Endothelial cell of umbilical vein (primary cell): ENCODE results near the gene BEAN1. TPM values are rescaled to one million over a fixed set of nuclear protein-coding genes. Genes with fewer than 3 reads are reported as not detected.

Experiments
- BruUV-seq: library from RNA; stranded (reverse); fragments of 400-500 nt; replicated peaks from 2 replicates; lab custom pipeline; 2021; lab: Mats Ljungman, UMichigan
- CTCF ChIA-PET: fragments of 300-600, 350-600 bp; sonication (Branson Sonifier 250); formaldehyde crosslinking; loops from one replicate; lab custom pipeline; 2021; ENCODE audit warnings: antibody characterized with exemption, inconsistent platforms; lab: Charles Lee
- POLR2A ChIA-PET: fragments of 300-600, 350-600 bp; sonication (Branson Sonifier 250); formaldehyde crosslinking; loops from one replicate; lab custom pipeline; 2021; ENCODE audit warnings: antibody characterized with exemption, inconsistent platforms; lab: Charles Lee
- DNase-seq: peaks from one replicate; pipeline ENCODE4 v3.0.0-alpha.2; 2011; ENCODE audit warnings: low read depth, low spot score
- FAIRE-seq: peaks from 2 replicates; lab custom pipeline; 2011; peaks lifted over from hg19 to GRCh38; lab: Jason Lieb, UNC
- H2AFZ ChIP-seq: 2 replicates; pipeline ENCODE4 v1.6.0; 2012; ENCODE audit warnings: low read depth, low read length, control low read depth, inconsistent platforms
- H3K27ac ChIP-seq: 2 replicates; pipeline ENCODE4 v1.5.1; 2011; ENCODE audit warnings: low read depth, mild to moderate bottlenecking, control low read depth, low read length, moderate library complexity; ENCODE audit not compliant: insufficient read depth
- H3K27me3 ChIP-seq, 2 experiments: 2 replicates each; pipeline versions ENCODE4 v1.6.0 to v1.6.1; 2011; ENCODE audit warnings: low read length in 2 of 2, mixed read lengths in 1 of 2; ENCODE audit not compliant: control insufficient read depth in 2 of 2, insufficient read depth in 2 of 2
- H3K36me3 ChIP-seq, 2 experiments: 2 replicates in 1 of 2; 3 replicates in 1 of 2; pipeline ENCODE4 v1.5.1; 2011; ENCODE audit warnings: low read length in 2 of 2, mild to moderate bottlenecking in 1 of 2, moderate library complexity in 1 of 2; ENCODE audit not compliant: control insufficient read depth in 2 of 2, insufficient read depth in 2 of 2; ENCODE audit errors: extremely low read depth in 1 of 2
- H3K4me1 ChIP-seq: 3 replicates; pipeline ENCODE4 v1.5.1; 2011; ENCODE audit warnings: mild to moderate bottlenecking, low read length; ENCODE audit not compliant: control insufficient read depth, insufficient read depth; ENCODE audit errors: extremely low read depth
- H3K4me2 ChIP-seq: 2 replicates; pipeline ENCODE4 v1.6.1; 2011; ENCODE audit warnings: low read length, control low read depth, mixed read lengths; ENCODE audit not compliant: insufficient read depth
- H3K4me3 ChIP-seq, 3 experiments: fragments of 200-600 bp in 1 of 3; sonication (generic), shearing (Covaris generic) in 1 of 3; replicated peaks in 1 of 3; 2 replicates each; pipeline ENCODE4 v1.5.1; 2011 to 2016; ENCODE audit warnings: control low read depth in 3 of 3, low read length in 3 of 3, mild to moderate bottlenecking in 2 of 3, inconsistent platforms in 1 of 3, low read depth in 1 of 3, moderate library complexity in 1 of 3; ENCODE audit not compliant: insufficient read depth in 1 of 3
- H3K79me2 ChIP-seq: 2 replicates; pipeline ENCODE4 v1.6.0; 2012; ENCODE audit warnings: low read length, inconsistent platforms; ENCODE audit not compliant: control insufficient read depth, insufficient read depth
- H3K9ac ChIP-seq: replicated peaks from 2 replicates; pipeline ENCODE3; 2011; ENCODE audit warnings: low read length, control low read depth; ENCODE audit not compliant: insufficient read depth; ENCODE audit errors: extremely low read depth
- H3K9me1 ChIP-seq: replicated peaks from 3 replicates; pipeline ENCODE4 v1.6.0; 2011; ENCODE audit warnings: mild to moderate bottlenecking, low read length; ENCODE audit not compliant: control insufficient read depth, insufficient read depth; ENCODE audit errors: extremely low read depth
- H3K9me3 ChIP-seq: replicated peaks from 2 replicates; pipeline ENCODE4 v1.5.1; 2012; ENCODE audit warnings: low read length, inconsistent platforms; ENCODE audit not compliant: control insufficient read depth, insufficient read depth
- H4K20me1 ChIP-seq: replicated peaks from 2 replicates; pipeline ENCODE3; 2011; ENCODE audit warnings: mild to moderate bottlenecking, low read length; ENCODE audit not compliant: control insufficient read depth, insufficient read depth; ENCODE audit errors: extremely low read depth
- EZH2 ChIP-seq: IDR thresholded peaks from 2 replicates; pipeline ENCODE4 v1.6.1; 2012; ENCODE audit warnings: borderline replicate concordance, low read depth, mild to moderate bottlenecking, moderate library complexity, low read length, inconsistent platforms; ENCODE audit not compliant: severe bottlenecking
- GATA2 ChIP-seq: IDR thresholded peaks from 2 replicates; pipeline ENCODE4 v1.7.0; 2011; ENCODE audit warnings: low read depth, mild to moderate bottlenecking, moderate library complexity, mixed read lengths, low read length; ENCODE audit not compliant: insufficient read length, insufficient read depth
- JUN ChIP-seq: IDR thresholded peaks from 2 replicates; pipeline ENCODE4 v1.6.1; 2011; ENCODE audit warnings: borderline replicate concordance, low read depth; ENCODE audit not compliant: insufficient read length, insufficient read depth
- POLR2A ChIP-seq: IDR thresholded peaks from 2 replicates; pipeline ENCODE4 v1.6.1; 2012; ENCODE audit warnings: low read depth, mild to moderate bottlenecking, control low read depth, low read length
- POLR2AphosphoS5 ChIP-seq: IDR thresholded peaks from 2 replicates; pipeline ENCODE4 v1.6.1; 2012; ENCODE audit warnings: low read depth, mild to moderate bottlenecking, control low read depth, low read length, moderate library complexity; ENCODE audit not compliant: insufficient read depth
- dilution Hi-C: fragments of 300-500 bp; cut with MboI; formaldehyde crosslinking; loops from one replicate; pipeline ENCODE4 v1.15.0; 2019; ENCODE audit warnings: low sequenced_read_pairs; ENCODE audit not compliant: extremely low pct_ligation_motif_present
- intact Hi-C: fragments of 100-400 bp; cut with micrococcal nuclease; formaldehyde crosslinking; loops from one replicate; pipeline ENCODE4 v1.10.0; 2022
- polyA plus RNA-seq, 4 experiments: library from polyadenylated mRNA; depleted of rRNA in 3 of 4; stranded (reverse) in 3 of 4; unstranded in 1 of 4; fragments of >200 nt; gene quantifications; 2 replicates each; pipeline versions ENCODE4 v1.2.1 to v1.2.3, GENCODE V29; 2011 to 2012; ENCODE audit warnings: missing spikeins in 1 of 4
- total RNA-seq: library from RNA; stranded (reverse); gene quantifications from 2 replicates; pipeline ENCODE4 v1.2.3, GENCODE V29; 2021
- TF ChIP-seq, protein P1 (sequence below): IDR thresholded peaks from 2 replicates; pipeline ENCODE4 v1.6.1; 2011; ENCODE audit not compliant: insufficient read depth, insufficient read length

Gene BEAN1
- total and polyA plus RNA-seq, 2 donors (not counting 3 experiments of a cell fraction or from before 2014, with no cell fraction given) = not detected

DNA sequence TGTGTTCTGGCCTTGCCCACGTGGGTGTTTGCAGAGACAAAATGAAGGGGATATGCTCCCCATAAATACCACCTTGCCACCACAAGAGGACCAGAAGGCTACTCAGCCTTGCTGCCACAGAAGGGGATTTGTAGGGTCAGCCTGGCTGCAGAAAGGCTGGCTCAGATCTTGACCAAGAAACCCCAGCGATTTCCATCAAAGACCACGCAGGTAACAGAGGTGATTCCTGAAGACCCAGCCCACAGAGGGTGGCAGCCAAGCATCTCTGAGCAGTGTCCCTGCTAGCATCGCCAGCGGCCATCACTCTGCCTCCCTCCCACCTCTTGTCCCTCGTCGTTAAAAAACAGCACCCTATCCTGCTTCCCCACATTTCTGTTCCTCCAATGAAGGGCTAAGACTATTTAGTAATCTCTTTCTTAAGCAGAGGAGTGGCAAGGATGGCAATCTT is 54.9 kb downstream of the BEAN1 start:
- ChIA-PET POLR2A (no interaction called here), CTCF (interaction anchor here (0.8 to 4.7 kb wide), 7 partner anchors 30 to 206 kb away, joined by 3 to 28 read pairs (median 5); no protein-coding TSS in a partner anchor)
- intact Hi-C loops (loop anchor here (5.0 kb wide), 1 partner anchor 125 kb away; no protein-coding TSS in a partner anchor), dilution Hi-C loops (no loop called here)
- Histone ChIP-seq H3K9ac (no peak overlapping the region), H3K27me3 (no peaks in the 10 kb centered on the region), H3K79me2 (no peaks in the 10 kb centered on the region), H2AFZ (no peak overlapping the region), H4K20me1 (no peaks in the 10 kb centered on the region), H3K9me1 (no peaks in the 10 kb centered on the region), H3K4me2 (no peak overlapping the region), H3K36me3 (no peaks in the 10 kb centered on the region), H3K4me3 (no peak overlapping the region), H3K4me1 (no peaks in the 10 kb centered on the region), H3K27ac (no peak overlapping the region), H3K9me3 (no peaks in the 10 kb centered on the region)
- TF ChIP-seq EZH2 (no peak), POLR2A (no peak), POLR2AphosphoS5 (no peak), JUN (no peak), GATA2 (no peak)
- TF ChIP-seq, protein P1, sequence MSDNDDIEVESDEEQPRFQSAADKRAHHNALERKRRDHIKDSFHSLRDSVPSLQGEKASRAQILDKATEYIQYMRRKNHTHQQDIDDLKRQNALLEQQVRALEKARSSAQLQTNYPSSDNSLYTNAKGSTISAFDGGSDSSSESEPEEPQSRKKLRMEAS = no peak
- FAIRE-seq (no peak), DNase-seq (no peak)
- BruUV-seq = no TSS peak
